TTC549 (cell line): ENCODE data around the gene CKS2.
"Not testable (repeated sequence)": the region's sequence is repeated elsewhere in the genome, so short reads cannot be mapped to it uniquely, and the experiment has no call there.

ENCODE experiments used
- FAIRE-seq: peaks from 2 replicates; lab custom pipeline; 2012; peaks lifted over from hg19 to GRCh38; lab: Jason Lieb, UNC

The CKS2 gene

GRCh38 chr9:89311346-89312221 lies 589 bp downstream of the CKS2 start:
- no peak for FAIRE-seq

- FAIRE-seq = no peak
These were observed 1.2 kb downstream of the CKS2 start for GRCh38 chr9:89312222-89312571.

GRCh38 chr9:89313842-89314241 lies 2.8 kb downstream of the CKS2 start:
- FAIRE-seq = no peak

GRCh38 chr9:89314955-89315354 lies 4.0 kb downstream of the CKS2 start:
- FAIRE-seq = no peak

- no peak for FAIRE-seq
These were observed 4.5 kb downstream of the CKS2 start for GRCh38 chr9:89315482-89315881.

- no peak for FAIRE-seq
These were observed 6.3 kb downstream of the CKS2 start for GRCh38 chr9:89317282-89317681.

GRCh38 chr9:89318123-89319014 lies 7.4 kb downstream of the CKS2 start, which contains the start of gene SECISBP2:
Gene SECISBP2 (plus strand): TSS chr9:89318500. CDS start chr9:89318577, 77 bp downstream.
- peak; percentile 92 for FAIRE-seq

- FAIRE-seq = no peak
These were observed 8.3 kb downstream of the CKS2 start for GRCh38 chr9:89319015-89319905.

- no peak for FAIRE-seq
These were observed 12.4 kb downstream of the CKS2 start for GRCh38 chr9:89323390-89323789.

- FAIRE-seq = no peak
These were observed 14.7 kb downstream of the CKS2 start for GRCh38 chr9:89325733-89326132.

- FAIRE-seq = no peak
These were observed 17.1 kb downstream of the CKS2 start for GRCh38 chr9:89328064-89328463.

GRCh38 chr9:89329917-89330316 lies 18.9 kb downstream of the CKS2 start:
- no peak for FAIRE-seq

GRCh38 chr9:89330513-89330912 lies 19.5 kb downstream of the CKS2 start:
- no peak for FAIRE-seq

- no peak for FAIRE-seq
These were observed 28.8 kb downstream of the CKS2 start for GRCh38 chr9:89339807-89340206.

- no peak for FAIRE-seq
These were observed 29.3 kb downstream of the CKS2 start for GRCh38 chr9:89340332-89340731.

GRCh38 chr9:89342213-89342612 lies 31.2 kb downstream of the CKS2 start:
- no peak for FAIRE-seq

GRCh38 chr9:89342948-89343347 lies 32.0 kb downstream of the CKS2 start:
- FAIRE-seq = no peak

- not testable (repeated sequence) for FAIRE-seq
These were observed 32.8 kb downstream of the CKS2 start for GRCh38 chr9:89343812-89344211.

- FAIRE-seq = no peak
These were observed 34.5 kb downstream of the CKS2 start for GRCh38 chr9:89345476-89345875.

- no peak for FAIRE-seq
These were observed 35.7 kb downstream of the CKS2 start for GRCh38 chr9:89346696-89347095.

GRCh38 chr9:89347651-89348050 lies 36.7 kb downstream of the CKS2 start:
- FAIRE-seq = no peak

- FAIRE-seq = no peak
These were observed 38.6 kb downstream of the CKS2 start for GRCh38 chr9:89349607-89350006.
